ENCODE measurements around the gene HLA-DQA1. TPM values are rescaled to one million over a fixed set of nuclear protein-coding genes. Genes with fewer than 3 reads are reported as not detected.

The HLA-DQA1 gene
- total RNA-seq, 1 experiment from 2014 or later = not detected

DNA sequence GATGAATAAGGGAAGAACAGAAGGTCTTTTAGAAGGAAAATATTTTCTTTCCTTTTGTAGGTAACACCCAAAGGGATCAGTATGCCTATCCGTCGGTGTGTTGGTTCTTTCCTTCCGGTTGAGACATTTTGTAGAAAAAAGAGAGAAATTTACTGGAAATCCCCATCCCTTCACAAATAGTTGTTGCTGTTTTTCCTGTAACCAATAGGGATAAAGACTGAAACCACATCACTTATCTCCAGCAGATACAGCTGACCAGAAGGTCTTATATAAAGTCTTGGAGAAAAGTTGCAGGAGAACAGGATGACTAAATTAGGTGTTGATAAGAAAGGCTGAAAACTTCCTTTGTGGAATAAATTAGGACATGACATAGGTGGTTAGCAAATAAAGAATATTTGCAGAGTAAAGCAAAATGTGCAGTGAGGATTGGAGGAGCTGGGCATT, 32.8 kb upstream of the HLA-DQA1 start:
- CTCF ChIA-PET = no interaction called here
- no peak for DNase-seq (ENCODE audit: unreplicated experiment)
- Mint-ChIP-seq H3K27me3 (ENCODE audit: insufficient read depth, unreplicated experiment) (peaks cover 73% of the 10 kb centered on the region), H3K4me3 (ENCODE audit: unreplicated experiment) (no peak overlapping the region), H3K36me3 (ENCODE audit: insufficient read depth, unreplicated experiment) (no peaks in the 10 kb centered on the region), H3K27ac (ENCODE audit: low read depth, unreplicated experiment) (no peak overlapping the region), H3K4me1 (ENCODE audit: insufficient read depth, unreplicated experiment) (no peaks in the 10 kb centered on the region), H3K9me3 (ENCODE audit: unreplicated experiment) (no peaks in the 10 kb centered on the region)
- intact Hi-C loops (cut with micrococcal nuclease) = no loop called here
- TF ChIP-seq CTCF (IDR thresholded peaks at IDR 0.05; ENCODE audit: unreplicated experiment) = no peak
- BruUV-seq (replicated peaks) = no TSS peak
- POLR2A ChIA-PET = no interaction called here

GRCh38 chr6:32607263-32607987, 29.8 kb upstream of the HLA-DQA1 start:
- peaks cover 71% of the 10 kb centered on the region for H3K27me3 Mint-ChIP-seq (ENCODE audit: insufficient read depth, unreplicated experiment)
- no peaks in the 10 kb centered on the region for H3K36me3 Mint-ChIP-seq (ENCODE audit: insufficient read depth, unreplicated experiment)
- no peaks in the 10 kb centered on the region for H3K4me1 Mint-ChIP-seq (ENCODE audit: insufficient read depth, unreplicated experiment)
- no peak for TF ChIP-seq CTCF (IDR thresholded peaks at IDR 0.05; ENCODE audit: unreplicated experiment)
- no peak for DNase-seq (ENCODE audit: unreplicated experiment)
- POLR2A ChIA-PET = no interaction called here
- CTCF ChIA-PET = no interaction called here
- no peaks in the 10 kb centered on the region for H3K9me3 Mint-ChIP-seq (ENCODE audit: unreplicated experiment)
- intact Hi-C loops (cut with micrococcal nuclease) = no loop called here
- no TSS peak for BruUV-seq (replicated peaks)
- no peak overlapping the region for H3K27ac Mint-ChIP-seq (ENCODE audit: low read depth, unreplicated experiment)
- no peak overlapping the region for H3K4me3 Mint-ChIP-seq (ENCODE audit: unreplicated experiment)

DNA sequence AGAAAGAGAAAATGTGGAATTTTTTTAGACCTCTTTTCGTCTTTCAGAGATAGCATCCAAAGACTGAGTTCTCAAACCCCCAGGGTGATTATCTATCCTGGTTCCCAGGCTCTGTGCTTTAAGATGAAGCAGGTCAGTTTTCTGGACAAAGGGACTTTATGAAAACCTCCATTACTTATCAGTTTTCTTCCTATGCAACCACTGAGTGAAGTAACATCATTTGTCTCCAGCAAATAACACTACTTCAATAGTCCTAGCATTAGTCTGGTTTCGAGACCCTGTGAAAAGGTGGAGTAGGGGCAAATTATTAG, 29.3 kb upstream of the HLA-DQA1 start:
- Mint-ChIP-seq H3K27me3 (ENCODE audit: insufficient read depth, unreplicated experiment) (peaks cover 66% of the 10 kb centered on the region), H3K9me3 (ENCODE audit: unreplicated experiment) (no peaks in the 10 kb centered on the region), H3K27ac (ENCODE audit: low read depth, unreplicated experiment) (no peak overlapping the region), H3K4me1 (ENCODE audit: insufficient read depth, unreplicated experiment) (no peaks in the 10 kb centered on the region), H3K36me3 (ENCODE audit: insufficient read depth, unreplicated experiment) (no peaks in the 10 kb centered on the region), H3K4me3 (ENCODE audit: unreplicated experiment) (no peak overlapping the region)
- no peak for DNase-seq (ENCODE audit: unreplicated experiment)
- TF ChIP-seq CTCF (IDR thresholded peaks at IDR 0.05; ENCODE audit: unreplicated experiment) = no peak
- BruUV-seq (replicated peaks) = no TSS peak
- ChIA-PET POLR2A (no interaction called here), CTCF (no interaction called here)
- intact Hi-C loops (cut with micrococcal nuclease) = no loop called here

DNA sequence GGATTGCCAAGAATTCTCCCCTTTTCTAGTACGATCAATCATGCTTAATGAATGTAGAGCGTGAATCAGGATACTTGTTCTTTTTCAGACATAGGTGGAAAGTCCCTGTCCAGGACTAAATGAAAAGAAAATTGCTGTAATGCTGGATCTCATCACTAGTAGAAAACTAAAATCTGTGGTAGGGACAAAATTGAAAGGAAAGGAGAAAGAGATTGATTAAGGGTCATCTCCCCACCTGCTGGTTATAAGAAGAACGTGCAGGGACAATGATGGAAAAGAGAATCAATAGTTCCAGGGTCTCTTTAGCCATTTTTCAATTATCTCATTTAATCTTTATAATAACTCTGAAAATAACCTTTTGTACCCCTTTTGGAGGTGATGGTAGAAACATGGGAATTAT, 28.8 kb upstream of the HLA-DQA1 start:
- no peak overlapping the region for H3K27ac Mint-ChIP-seq (ENCODE audit: low read depth, unreplicated experiment)
- peaks cover 63% of the 10 kb centered on the region for H3K27me3 Mint-ChIP-seq (ENCODE audit: insufficient read depth, unreplicated experiment)
- DNase-seq (ENCODE audit: unreplicated experiment) = no peak
- H3K4me3 Mint-ChIP-seq (ENCODE audit: unreplicated experiment) = no peak overlapping the region
- no peaks in the 10 kb centered on the region for H3K4me1 Mint-ChIP-seq (ENCODE audit: insufficient read depth, unreplicated experiment)
- POLR2A ChIA-PET = no interaction called here
- no peak for TF ChIP-seq CTCF (IDR thresholded peaks at IDR 0.05; ENCODE audit: unreplicated experiment)
- no peaks in the 10 kb centered on the region for H3K9me3 Mint-ChIP-seq (ENCODE audit: unreplicated experiment)
- CTCF ChIA-PET = no interaction called here
- H3K36me3 Mint-ChIP-seq (ENCODE audit: insufficient read depth, unreplicated experiment) = no peaks in the 10 kb centered on the region
- BruUV-seq (replicated peaks) = no TSS peak
- intact Hi-C loops (cut with micrococcal nuclease) = no loop called here
